Fibroblast of skin of scalp (primary cell): ENCODE data around the gene SRPRA.
"Not testable (repeated sequence)": the region's sequence is repeated elsewhere in the genome, so short reads cannot be mapped to it uniquely, and the experiment has no call there.

Source experiments
- DNase-seq: peaks from one replicate; pipeline ENCODE4 v3.0.0-alpha.2; 2013

Gene SRPRA

DNA sequence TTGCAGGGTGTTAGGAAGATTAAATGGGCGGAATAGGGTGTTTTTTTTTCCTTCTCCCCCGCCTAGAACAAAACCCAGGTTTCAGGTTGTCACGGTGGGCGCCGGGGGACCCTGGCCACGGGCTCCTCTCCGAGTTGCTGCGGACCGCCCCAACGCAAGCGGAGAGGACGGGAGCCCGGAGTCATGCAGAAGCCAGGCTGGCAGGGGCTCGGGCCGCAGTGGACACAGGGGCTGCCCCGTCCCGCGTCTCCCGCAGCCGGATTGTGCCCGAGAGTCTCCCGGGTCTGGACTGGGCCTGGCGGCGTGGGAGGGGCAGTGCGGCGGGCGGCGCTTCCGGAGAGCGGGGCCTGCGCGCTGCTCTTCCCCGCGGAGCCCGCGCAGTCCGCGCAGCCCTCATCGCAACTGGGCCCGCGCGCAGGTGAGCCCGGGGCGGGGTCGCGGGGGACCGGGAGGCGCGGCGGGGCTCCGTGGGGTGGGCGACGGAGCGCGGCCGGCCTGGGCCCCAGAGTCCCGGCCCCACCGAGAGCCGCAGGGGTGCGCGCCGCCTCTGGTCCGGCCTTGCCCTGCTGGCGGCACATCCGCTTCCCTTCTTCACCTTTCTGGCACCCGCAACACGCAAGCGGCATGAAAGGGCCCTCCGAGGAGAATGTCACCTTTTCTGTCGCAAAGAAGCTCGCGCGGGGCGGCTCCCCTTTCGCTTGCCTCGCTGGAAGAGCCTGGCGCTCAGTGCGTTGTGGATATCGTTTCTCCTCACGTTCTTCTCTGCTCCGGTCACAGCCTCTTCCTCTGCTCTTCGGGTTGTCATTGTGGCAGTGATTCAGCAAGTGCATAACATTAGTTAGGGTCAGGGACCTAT, 14.3 kb upstream of the SRPRA start, which contains the start of gene TIRAP:
Gene TIRAP (plus strand): TSS at position 358 of the 856 bp plus-strand sequence. CDS start 7,802 bp downstream, outside the sequence.
- DNase-seq: peak; percentile 54

DNA sequence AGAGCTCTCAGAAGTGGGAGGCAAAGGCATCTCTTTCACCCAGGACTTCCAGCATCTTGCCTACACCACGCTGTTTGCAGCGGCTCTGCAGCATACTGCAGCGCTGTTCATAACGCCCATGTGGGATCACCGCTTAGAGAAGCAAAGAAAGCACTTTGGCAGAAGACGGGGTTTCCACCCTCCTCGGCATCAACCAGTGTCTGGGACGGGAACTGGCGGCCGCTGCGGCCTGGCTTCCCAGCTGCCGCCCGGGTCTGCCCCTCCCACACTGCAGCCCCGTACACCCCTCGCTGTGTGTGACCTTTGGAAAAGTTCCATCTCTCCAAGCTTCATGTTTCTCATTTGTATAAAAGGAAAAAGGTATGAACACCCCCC, 13.7 kb upstream of the SRPRA start:
- peak; percentile 32 for DNase-seq

DNA sequence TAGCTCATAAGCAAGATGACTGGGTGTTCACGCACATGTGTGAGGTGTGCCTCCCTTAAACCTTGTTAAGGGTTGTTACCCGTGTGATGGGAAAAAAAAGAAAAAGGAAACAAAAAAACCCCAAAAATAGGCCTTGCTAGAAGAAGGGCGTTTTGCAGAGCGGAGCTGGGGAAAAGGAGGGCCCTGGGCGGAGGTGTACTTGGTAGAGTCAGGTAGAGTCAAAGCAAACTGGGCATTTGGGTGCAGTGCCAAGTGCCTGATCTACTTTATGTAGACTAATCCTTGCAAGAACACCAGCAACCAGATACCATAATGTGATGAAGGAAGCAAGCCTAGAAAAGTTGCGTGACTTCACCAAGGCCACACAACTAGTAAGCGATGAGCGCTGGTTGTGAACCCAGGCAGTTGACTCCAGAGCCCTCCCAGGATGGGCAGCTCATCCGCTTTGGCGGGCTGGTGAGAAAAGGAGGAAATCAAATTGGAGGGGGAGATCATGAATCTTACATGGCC, 13.0 kb upstream of the SRPRA start:
- DNase-seq: no peak

- DNase-seq: no peak
These were observed 12.6 kb upstream of the SRPRA start for GRCh38 chr11:126281245-126281644.

DNA sequence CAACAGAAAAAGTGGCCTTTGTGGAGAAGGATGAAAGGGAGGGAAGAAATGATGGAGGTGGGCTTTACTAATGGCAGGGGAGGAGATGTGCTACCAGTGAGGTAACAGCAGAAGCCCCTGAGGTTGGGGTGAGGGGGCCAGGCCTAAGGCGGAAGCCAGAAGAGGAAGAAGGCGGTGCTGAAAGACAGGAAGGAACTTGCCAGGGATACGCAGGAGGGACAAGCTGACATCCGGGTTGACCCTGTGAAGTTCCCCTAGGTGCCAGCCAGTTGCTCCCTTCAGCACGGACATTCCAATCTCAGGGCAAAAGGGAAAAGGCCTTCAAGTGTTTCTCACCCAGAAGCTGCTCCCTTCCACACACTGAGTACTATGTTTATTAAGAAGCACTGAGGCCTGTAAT, 11.9 kb upstream of the SRPRA start:
- no peak for DNase-seq

GRCh38 chr11:126279191-126279590, 10.5 kb upstream of the SRPRA start:
- DNase-seq: no peak

DNA sequence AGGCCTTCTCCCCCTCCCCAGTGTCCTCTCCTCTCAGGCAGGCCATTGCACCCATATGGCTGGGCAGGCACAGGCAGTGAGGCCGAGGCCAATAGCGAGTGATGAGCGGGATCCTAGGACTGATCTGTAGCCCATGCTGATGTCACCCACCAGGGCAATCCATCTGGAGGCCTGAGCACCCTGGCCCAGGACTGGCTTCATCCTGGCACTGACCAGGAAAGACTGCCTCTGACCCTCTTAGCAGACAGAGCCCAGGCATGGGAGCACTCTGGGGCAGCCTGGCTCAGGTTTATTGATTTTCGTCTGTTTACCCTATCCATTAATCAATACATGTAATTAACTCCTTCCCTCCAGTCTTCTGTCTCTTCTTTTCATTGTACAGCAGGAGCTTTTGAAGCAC, 9.1 kb upstream of the SRPRA start:
- DNase-seq: no peak

DNA sequence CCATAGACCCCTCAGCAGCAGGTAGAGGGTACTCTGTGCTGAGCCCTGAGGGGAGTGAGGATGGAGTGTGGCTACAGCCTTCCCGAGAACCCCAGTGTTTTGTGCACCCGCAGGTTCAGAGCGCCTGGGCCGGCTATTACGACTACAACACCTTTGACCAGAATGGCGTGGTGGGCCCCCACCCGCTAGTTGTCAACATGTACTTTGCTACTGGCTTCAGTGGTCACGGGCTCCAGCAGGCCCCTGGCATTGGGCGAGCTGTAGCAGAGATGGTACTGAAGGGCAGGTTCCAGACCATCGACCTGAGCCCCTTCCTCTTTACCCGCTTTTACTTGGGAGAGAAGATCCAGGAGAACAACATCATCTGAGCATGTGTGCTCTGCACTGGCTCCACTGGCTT, 8.6 kb upstream of the SRPRA start:
- no peak for DNase-seq

DNA sequence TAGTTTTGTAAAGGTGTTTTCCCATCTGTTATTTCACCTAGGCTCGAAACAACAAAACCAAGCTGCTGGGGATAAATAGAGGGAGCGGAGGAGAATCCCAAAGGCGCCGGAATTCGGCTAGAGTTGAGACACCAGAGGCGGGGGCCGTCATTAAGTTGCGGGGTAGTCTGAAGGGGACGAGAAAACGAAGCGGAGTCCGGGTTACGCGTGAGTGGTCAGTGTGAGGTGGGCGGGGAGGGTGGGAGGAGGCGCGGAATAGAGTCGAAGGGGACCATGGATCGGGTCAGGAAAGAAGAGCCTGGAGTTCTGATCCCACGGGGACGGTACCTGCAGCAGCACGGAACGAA, 361 bp downstream of the SRPRA start:
- no peak for DNase-seq

DNA sequence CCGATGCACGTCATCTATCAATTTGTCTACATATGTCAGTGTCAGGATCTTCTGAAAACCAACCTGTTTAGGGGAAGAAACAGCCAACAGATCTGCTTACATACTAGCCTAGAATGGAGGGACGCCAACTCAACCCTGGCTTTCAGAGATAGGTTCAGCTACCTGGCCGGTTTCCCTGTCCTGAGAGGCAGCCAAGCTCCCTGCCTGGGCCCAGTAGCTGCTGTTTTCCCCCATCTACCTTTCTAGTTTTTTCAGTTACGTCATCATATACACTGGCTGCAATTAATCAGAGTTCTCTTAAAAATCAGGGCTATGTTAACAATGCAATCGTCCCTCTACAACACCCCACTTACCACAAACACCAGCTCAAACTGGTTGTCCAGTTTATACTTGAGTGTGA, 1.0 kb downstream of the SRPRA start:
- DNase-seq: no peak

DNA sequence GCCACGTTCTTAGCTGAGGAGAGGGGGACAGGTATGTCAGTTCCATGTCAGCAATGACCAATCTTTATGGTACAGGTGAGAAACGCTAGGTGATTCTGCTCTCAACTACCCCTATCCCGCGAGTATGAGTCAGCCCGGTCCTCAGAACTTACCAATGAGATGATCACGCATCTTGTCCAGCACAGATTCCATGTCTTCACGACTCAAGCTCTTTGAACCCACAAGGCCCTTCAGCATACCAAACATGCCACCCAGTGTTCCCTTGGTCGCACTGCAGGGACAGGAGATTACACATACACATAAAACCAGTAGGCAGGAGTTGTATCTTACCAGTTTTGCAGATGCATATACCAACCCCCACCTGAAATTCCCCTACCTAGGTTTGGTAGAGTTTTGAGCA, 2.9 kb downstream of the SRPRA start:
- DNase-seq: peak; percentile 13

DNA sequence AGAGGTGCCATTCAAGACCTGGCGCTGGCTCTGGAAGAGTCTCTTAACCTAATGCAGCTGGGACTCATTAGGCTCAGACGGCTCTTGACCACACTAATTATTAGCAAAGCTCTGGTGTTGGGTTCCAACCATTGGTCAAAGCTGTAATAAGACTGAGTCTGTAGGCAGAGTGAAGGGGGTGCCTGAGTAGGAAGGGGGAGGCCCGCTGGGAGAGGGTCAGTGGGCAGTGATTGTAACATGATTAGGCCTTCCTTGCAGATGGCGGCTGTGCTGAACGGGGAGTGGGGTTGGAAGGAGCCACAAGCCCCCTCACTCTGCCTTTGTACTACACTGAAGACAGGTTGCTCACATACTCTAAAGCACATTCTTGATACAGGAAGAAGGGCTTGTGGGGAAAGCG, 5.2 kb downstream of the SRPRA start:
- DNase-seq: no peak

DNA sequence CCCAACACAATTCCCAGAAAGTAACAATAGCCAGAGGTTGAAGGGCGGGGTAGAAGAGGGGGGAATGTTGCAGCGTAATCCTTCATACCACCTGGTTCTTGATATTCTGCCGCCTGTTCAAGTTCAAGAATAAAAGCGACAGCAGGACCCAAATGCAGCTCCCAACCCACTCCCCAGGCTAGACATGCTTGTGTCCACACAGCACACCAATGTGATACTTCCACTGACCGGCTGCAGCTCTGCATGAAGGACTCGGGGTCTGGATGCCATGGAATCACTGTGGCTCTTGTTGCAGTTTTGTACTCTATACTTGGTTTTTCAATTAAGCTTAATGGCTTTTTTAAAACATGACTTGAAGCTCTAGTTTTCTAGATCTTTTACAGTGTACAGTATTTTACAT, 6.5 kb downstream of the SRPRA start:
- DNase-seq: no peak

GRCh38 chr11:126257764-126258163, 10.9 kb downstream of the SRPRA start:
- peak; percentile 40 for DNase-seq

- no peak for DNase-seq
These were observed 11.6 kb downstream of the SRPRA start for GRCh38 chr11:126257144-126257543.

GRCh38 chr11:126256216-126256615, 12.5 kb downstream of the SRPRA start:
- DNase-seq: no peak

DNA sequence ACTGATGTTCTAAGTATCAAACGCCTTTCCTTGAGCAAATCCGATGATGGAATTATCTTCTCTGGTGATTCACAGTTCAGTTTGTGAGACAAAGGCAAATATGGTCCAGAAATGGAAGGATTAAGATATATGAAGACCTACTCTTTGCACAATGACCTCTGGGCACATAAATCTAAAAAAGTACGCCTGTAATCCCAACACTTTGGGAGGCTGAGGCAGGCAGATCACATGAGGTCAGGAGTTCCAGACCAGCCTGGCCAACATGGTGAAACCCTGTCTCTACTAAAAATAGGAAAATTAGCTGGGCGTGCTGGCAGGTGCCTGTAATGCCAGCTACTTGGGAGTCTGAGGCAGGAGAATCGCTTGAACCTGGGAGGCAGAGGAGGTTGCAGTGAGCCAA, 13.2 kb downstream of the SRPRA start:
- not testable (repeated sequence) for DNase-seq

DNA sequence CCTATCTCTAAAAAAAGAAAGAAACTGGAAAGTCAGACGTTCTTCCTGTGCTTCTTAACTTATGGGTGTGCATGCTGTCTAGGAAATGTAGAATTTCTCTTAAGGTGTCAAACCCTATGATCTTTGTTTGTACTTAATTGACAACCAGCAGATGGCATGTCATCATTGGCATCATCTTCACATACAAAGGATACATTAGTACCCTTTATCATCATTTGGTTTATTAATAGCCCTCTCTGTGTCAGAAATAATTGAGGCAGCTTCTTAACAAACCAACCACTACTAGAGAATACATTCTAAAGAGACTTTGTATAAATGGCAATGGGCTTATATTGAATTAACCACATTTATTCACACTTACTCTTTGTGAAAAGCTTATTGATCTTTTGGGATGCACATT, 13.9 kb downstream of the SRPRA start:
- DNase-seq: no peak

DNA sequence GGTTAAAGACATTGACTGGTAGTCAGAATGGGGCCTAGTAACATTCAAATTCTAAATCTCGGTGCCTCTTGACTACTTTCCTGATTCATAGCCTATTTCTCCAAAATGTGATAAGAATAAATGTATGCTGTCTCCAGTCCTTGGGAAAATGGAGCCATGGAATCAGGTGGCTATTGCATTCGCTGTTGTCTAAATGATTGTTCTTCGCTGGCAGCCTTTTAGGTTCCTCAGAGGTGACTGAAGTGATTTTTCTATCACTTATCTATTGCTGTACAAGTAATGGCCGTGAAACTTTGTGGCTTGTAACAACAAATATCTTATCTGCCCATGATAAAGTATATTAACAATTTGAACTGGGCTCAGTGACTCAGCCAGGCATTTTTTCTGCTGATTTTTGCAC, 15.4 kb downstream of the SRPRA start:
- no peak for DNase-seq

DNA sequence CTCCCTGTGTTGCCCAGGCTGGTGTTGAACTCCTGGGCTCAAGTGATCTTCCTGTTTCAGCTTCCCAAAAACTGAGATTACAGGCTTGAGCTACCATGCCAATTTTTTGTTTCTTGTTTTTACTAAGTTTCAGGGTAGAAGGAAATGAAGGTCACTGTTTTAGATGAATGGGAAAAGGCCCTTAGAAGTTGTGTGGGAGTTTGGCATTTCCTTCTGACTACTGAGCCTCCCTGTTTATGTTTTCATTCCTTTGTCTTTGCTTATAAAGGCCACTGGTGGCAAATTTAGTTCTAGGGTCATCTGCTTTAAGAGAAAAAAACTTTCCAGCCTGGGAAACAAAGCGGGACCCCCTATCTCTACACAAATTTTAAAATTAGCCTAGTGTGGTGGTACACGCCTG, 22.1 kb downstream of the SRPRA start:
- DNase-seq: no peak

DNA sequence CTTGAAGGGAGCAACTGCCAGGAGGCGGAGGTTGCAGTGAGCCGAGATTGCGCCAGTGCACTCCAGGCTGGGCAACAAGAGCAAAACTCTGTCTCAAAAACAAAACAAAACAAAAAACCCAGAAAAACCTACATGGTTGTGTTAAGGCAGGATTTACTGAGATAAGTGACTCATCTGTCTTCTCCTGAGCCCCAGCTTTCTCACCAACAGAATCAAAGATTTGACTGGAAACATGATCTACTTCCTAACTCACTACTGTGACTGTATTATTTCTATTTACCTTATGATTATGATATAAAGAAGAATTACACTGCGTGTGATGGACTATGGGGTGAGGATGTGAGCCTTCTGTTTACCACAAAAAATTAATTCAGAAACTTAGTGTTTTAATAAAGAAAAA, 35.3 kb downstream of the SRPRA start:
- no peak for DNase-seq

- DNase-seq: no peak
These were observed 36.0 kb downstream of the SRPRA start for GRCh38 chr11:126232683-126233082.

DNA sequence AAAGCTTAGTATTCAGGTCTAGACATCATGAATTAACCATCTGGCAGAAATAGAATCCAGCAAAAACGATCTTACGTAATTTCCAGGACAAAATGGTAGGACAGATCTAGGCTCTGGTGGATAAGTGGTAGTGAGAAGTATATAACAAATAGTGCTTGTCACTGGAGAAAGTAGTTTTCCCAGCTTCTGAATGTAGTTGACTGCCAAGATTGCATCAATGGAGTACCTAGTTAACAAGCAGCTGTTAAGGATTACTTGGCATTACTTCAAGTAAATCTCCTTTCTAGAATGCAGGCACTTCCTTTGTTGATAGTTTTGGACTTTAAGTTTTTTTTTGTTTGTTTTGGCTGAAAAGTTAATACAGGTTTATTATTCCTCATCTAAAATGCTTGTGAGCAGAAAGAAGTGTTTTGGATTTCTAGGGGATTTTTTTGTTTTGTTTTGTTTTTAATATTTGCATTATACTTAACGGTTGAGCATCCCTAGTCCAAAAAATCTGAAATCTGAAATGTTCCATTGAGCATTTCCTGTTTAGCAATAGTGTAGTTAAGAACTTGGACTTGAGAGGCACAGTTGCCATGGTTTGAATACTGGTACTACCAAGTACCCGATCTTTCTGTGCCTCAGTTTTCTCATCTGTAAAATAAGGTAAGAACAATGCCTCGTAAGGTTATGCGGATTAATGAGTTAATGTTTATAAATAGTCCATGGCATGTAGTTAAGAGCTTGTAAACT, 36.8 kb downstream of the SRPRA start:
- no peak for DNase-seq
